K562 (cell line): ENCODE data around the gene TMEM19. TPM values are rescaled to one million over a fixed set of nuclear protein-coding genes. Genes with fewer than 3 reads are reported as not detected.
A peak's percentile ranks its signal among the peaks of the same experiment; 100 is the strongest.

ENCODE experiments used
- CBX1 ChIP-seq: sonication (generic); IDR thresholded peaks from 2 replicates; pipeline ENCODE4 v1.6.1; 2016; ENCODE audit warnings: antibody characterized with exemption, low read depth, mild to moderate bottlenecking
- EGR1 ChIP-seq: fragments of 450-650 bp; conservative IDR thresholded peaks from 2 replicates; pipeline ENCODE4 v1.6.1; 2017; ENCODE audit warnings: mild to moderate bottlenecking
- MCM3 ChIP-seq: fragments of 450-650 bp; IDR thresholded peaks from 2 replicates; pipeline ENCODE4 v1.6.1; 2016
- NCOA2 ChIP-seq, 2 experiments: fragments of 450-650 bp; IDR thresholded peaks; 2 replicates each; pipeline ENCODE4 v1.6.1; 2018; ENCODE audit warnings: mild to moderate bottlenecking in 2 of 2, moderate library complexity in 1 of 2; ENCODE audit not compliant: partially characterized antibody in 2 of 2
- NRF1 ChIP-seq, 2 experiments: fragments of 450-650 bp; IDR thresholded peaks in 1 of 2; conservative IDR thresholded peaks in 1 of 2; 2 replicates each; pipeline ENCODE4 v1.6.1; 2014; ENCODE audit warnings: mild to moderate bottlenecking in 2 of 2
- PHF20 ChIP-seq: fragments of 450-650 bp; IDR thresholded peaks from 2 replicates; pipeline ENCODE4 v1.6.1; 2018; ENCODE audit not compliant: partially characterized antibody
- RBFOX2 ChIP-seq: fragments of 200-400 bp; formaldehyde crosslinking; IDR thresholded peaks from 2 replicates; pipeline ENCODE4 v1.6.1; 2017; ENCODE audit warnings: low read depth, mild to moderate bottlenecking, low read length, moderate library complexity
- RREB1 ChIP-seq: fragments of 250-450 bp; sonication (Bioruptor Pico); IDR thresholded peaks from 2 replicates; pipeline ENCODE4 v1.4.0; 2020
- ZNF143 ChIP-seq: sonication (generic); formaldehyde crosslinking; IDR thresholded peaks from 2 replicates; pipeline ENCODE4 v1.9.0; 2022; ENCODE audit warnings: mild to moderate bottlenecking, missing genetic modification reagents
- ZNF609 ChIP-seq: sonication (generic); formaldehyde crosslinking; IDR thresholded peaks from 2 replicates; pipeline ENCODE4 v1.8.1; 2023; ENCODE audit warnings: missing genetic modification reagents, mild to moderate bottlenecking, borderline replicate concordance
- ZNF707 ChIP-seq: fragments of 250-450 bp; sonication (Bioruptor Pico); conservative IDR thresholded peaks from 2 replicates; pipeline ENCODE4 v1.8.0; 2022; ENCODE audit warnings: inconsistent platforms, mild to moderate bottlenecking, moderate library complexity
- ZNF76 ChIP-seq: fragments of 250-450 bp; sonication (Bioruptor Pico); IDR thresholded peaks from 2 replicates; pipeline ENCODE4 v1.4.0; 2020; ENCODE audit warnings: mild to moderate bottlenecking, moderate library complexity, borderline replicate concordance
- polyA plus RNA-seq, 8 experiments: library from polyadenylated mRNA; depleted of rRNA in 4 of 8; stranded (reverse) in 5 of 8; unstranded in 3 of 8; fragments of >200 nt; fragmentation: Nextera tagmentation in 2 of 8; fragmentation: Illumina TruSeq in 1 of 8; extraction: Ambion mirVana in 2 of 8; extraction: Trizol in 1 of 8; gene quantifications; 2 replicates each; pipeline versions ENCODE4 v1.2.1 to v1.2.3, GENCODE V29; 2011 to 2014; ENCODE audit warnings: inconsistent platforms in 1 of 8, missing spikeins in 1 of 8
- total RNA-seq, 7 experiments: library from RNA; depleted of rRNA in 6 of 7; stranded (reverse); fragments of >200 nt in 6 of 7; fragmentation: Illumina TruSeq in 2 of 7; extraction: Trizol in 2 of 7; gene quantifications; 2 replicates each; pipeline versions ENCODE4 v1.2.1 to v1.2.3, GENCODE V29; 2011 to 2021; ENCODE audit warnings: low replicate concordance in 1 of 7
- TF ChIP-seq, protein P1 (sequence below): sonication (generic); formaldehyde crosslinking; IDR thresholded peaks from 2 replicates; pipeline ENCODE4 v1.9.0; 2022; ENCODE audit warnings: mild to moderate bottlenecking, missing genetic modification reagents
- TF ChIP-seq, protein P2 (sequence below): fragments of 450-650 bp; IDR thresholded peaks from 2 replicates; pipeline ENCODE4 v1.6.1; 2016; ENCODE audit warnings: low read depth, mild to moderate bottlenecking, moderate library complexity

Gene TMEM19
- total and polyA plus RNA-seq, 9 of the 15 experiments (the other 6 are each of a cell fraction or from before 2014, with no cell fraction given), result 8.2 to 24.2 (median 17.2) TPM

DNA sequence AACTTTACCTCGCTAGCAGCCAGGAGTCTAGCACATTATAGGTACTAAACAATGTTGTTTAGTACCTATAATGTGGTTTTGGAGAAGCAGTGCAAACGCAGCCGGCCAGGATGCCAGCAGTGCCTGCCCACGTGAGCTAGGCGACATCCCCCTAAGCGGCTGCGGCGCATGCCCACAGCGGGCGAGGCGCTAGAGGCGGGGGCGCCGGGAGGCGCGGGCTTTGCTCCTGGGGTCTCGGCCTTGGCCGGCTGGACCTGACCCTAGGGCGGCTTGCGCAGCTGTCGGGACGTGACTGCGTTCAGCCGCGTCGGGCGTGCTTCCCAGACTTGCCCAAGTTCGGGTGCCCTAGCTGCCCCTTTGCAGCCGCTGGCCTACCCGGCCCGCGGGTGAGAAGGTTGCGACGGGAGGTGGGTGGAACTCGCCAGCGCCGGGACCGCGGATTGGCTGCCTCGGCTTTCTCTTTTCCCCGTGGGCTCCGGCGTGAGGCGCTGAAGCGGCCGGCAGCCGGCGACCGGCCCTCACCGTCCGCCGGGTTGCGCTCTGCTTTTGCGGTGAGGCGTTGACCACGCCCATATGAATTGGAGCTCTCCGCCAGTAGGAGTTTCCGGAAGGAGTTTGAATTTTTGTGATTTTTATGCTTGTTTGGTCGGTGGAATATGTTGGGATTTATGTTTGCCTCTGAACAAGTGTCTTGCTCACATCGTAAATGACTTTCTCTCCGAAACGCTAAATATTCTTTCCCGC lies at the start of gene TMEM19 (continued):
- no peak for TF ChIP-seq ZNF609 (CRISPR knock-in tag)
- TF ChIP-seq, protein P1, sequence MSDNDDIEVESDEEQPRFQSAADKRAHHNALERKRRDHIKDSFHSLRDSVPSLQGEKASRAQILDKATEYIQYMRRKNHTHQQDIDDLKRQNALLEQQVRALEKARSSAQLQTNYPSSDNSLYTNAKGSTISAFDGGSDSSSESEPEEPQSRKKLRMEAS (CRISPR knock-in tag), result peak; percentile 75
- peak; percentile 84 for TF ChIP-seq EGR1
- no peak for TF ChIP-seq MCM3
- TF ChIP-seq PHF20, result peak; percentile 53
- no peak for TF ChIP-seq NCOA2 (IDR thresholded peaks at IDR 0.05; ENCODE audit: partially characterized antibody in 2 of 2)
- peak; percentile 97 for TF ChIP-seq RBFOX2
- TF ChIP-seq, protein P2, sequence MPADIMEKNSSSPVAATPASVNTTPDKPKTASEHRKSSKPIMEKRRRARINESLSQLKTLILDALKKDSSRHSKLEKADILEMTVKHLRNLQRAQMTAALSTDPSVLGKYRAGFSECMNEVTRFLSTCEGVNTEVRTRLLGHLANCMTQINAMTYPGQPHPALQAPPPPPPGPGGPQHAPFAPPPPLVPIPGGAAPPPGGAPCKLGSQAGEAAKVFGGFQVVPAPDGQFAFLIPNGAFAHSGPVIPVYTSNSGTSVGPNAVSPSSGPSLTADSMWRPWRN, result no peak
- peak; percentile 94 to 95 for TF ChIP-seq NRF1 (conservative IDR thresholded peaks at IDR 0.05 in 1 of 2, IDR thresholded peaks at IDR 0.05 in 1 of 2)
- peak; percentile 18; the same call in 1 of the 2 replicates for TF ChIP-seq ZNF76 (CRISPR knock-in tag)
- no peak for TF ChIP-seq ZNF707
- TF ChIP-seq CBX1, result peak; percentile 85; the same call in 1 of the 2 replicates
- no peak for TF ChIP-seq ZNF143
- TF ChIP-seq RREB1 (CRISPR knock-in tag), result peak; percentile 73; the same call in 1 of the 2 replicates
